HT1080 (cell line): ENCODE data around the gene TTI1. TPM values are rescaled to one million over a fixed set of nuclear protein-coding genes. Genes with fewer than 3 reads are reported as not detected.
A peak's percentile ranks its signal among the peaks of the same experiment; 100 is the strongest.

Source experiments
- DNase-seq: peaks from one replicate; pipeline ENCODE4 v3.0.0-alpha.2; 2015; ENCODE audit warnings: low read depth
- polyA plus RNA-seq, 2 experiments: library from polyadenylated mRNA; depleted of rRNA; stranded (reverse); fragments of >200 nt; gene quantifications; 2 replicates each; pipeline ENCODE4 v1.2.3, GENCODE V29; 2015
- total RNA-seq: library from RNA; depleted of rRNA; stranded (reverse); fragments of >200 nt; shearing (Covaris generic); gene quantifications from 2 replicates; pipeline ENCODE4 v1.2.3, GENCODE V29; 2014; rRNA removed

Gene TTI1
- total RNA-seq: 22.4 and 27.3 TPM in 2 replicates
- polyA plus RNA-seq (2015; cell fraction: cytosol; rRNA removed): 21.0 and 21.2 TPM in 2 replicates
- polyA plus RNA-seq (2015; cell fraction: nucleus; rRNA removed): 39.8 and 41.6 TPM in 2 replicates

- DNase-seq: peak; percentile 89
These were observed at the start of gene TTI1, which contains the start of gene RPRD1B for GRCh38 chr20:38033330-38034107. TSS of gene TTI1 (minus strand) at chr20:38033456. CDS start at chr20:38013816, 19,640 bp downstream. TSS of gene RPRD1B (plus strand) at chr20:38033746. CDS start at chr20:38033948, 202 bp downstream.

- DNase-seq: no peak
These were observed 49.6 kb upstream of the TTI1 start for GRCh38 chr20:38082894-38083293.

- no peak for DNase-seq
These were observed 48.3 kb upstream of the TTI1 start for GRCh38 chr20:38081575-38081974.

DNA sequence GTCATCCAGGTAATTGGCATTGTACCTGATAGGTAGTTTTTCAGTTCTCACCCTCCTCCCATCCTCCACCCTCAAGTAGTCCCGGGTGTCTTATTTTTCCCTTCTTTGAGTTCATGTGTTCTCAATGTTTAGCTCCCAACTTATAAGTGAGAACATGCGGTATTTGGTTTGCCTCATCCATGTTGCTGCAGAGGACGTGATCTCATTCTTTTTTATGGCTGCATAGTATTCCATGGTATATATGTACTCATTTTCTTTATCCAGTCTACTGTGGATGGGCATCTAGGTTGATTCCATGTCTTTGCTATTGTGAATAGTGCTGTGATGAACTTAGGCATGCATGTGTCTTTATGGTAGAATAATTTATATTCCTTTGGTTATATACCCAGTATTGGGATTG lies 46.1 kb upstream of the TTI1 start:
- DNase-seq: no peak

DNA sequence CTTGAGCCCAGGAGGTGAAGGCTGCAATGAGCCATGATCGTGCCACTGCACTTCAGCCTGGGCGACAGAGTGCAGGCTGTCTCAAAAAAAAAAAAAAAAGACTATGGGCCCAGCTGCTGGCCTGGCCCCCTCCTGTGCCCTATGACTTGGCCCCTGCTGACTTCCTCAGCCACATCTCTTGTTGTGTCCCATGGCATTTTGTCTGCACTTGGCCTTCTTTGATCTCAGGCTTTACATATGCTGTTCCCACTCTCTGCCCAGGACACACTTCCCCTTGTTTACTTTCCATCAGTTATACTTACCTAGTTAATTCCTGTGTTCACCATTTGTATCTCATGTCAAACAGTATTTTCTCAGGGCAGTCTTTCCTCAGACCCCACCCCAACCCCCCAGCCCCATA lies 44.8 kb upstream of the TTI1 start:
- DNase-seq: no peak

DNA sequence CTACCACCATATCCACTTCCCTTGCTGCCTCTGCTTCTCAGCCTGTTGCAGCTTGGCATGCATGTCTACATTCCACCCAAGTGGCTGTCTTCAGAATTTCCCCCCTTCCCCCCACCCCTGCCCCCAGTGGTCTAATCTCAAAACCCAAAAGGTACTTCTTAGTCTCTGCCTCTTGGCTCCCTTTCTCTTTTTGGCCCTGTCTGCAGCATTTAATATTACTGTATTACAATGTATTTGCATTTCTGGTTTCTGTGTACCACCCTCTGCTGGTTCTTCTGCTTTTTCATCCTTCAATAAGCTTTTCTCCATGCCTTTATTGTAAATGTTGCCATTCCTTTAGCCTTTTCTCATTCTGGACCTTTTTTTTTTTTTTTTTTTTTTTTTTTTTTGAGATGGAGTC lies 43.3 kb upstream of the TTI1 start:
- DNase-seq: no peak

GRCh38 chr20:38075161-38075998 lies 42.1 kb upstream of the TTI1 start:
- DNase-seq: no peak

DNA sequence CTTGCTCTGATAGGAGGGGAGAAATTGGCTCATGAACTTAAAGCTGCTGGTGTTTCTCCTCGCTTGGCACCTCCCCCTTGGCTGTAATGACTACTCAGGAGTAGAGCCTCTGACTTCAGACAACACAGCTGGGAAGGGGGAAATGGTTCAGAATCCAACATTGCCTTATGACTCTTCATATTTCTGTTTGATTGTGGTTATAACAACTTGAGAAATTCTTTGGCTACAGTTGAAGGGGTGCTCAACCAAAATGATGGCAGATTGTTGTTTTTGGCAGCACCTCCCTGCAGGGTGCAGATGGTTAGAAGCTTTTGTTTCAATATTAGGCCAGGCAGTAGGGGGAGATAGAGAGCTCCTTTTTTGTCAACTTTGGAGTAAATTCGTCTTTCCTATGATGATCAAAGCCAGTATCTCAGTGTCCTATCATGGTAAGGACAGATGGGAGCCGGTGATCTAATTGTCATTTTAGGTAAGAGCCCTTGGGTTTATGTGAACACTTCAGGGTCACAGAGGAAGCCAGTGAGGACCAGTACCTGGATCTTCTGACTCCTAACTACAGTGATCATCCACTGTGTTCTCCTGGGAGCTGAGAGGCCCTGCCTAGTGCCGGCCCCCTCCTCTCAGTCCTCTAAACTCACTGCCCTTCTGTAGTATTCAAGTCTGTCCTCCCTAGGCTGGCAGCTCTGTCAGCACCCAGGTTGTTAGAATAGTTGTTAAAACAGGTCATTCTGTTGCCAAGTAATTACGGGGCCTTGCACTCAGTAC lies 40.2 kb upstream of the TTI1 start:
- peak; percentile 78 for DNase-seq

GRCh38 chr20:38072898-38073297 lies 39.6 kb upstream of the TTI1 start:
- no peak for DNase-seq

DNA sequence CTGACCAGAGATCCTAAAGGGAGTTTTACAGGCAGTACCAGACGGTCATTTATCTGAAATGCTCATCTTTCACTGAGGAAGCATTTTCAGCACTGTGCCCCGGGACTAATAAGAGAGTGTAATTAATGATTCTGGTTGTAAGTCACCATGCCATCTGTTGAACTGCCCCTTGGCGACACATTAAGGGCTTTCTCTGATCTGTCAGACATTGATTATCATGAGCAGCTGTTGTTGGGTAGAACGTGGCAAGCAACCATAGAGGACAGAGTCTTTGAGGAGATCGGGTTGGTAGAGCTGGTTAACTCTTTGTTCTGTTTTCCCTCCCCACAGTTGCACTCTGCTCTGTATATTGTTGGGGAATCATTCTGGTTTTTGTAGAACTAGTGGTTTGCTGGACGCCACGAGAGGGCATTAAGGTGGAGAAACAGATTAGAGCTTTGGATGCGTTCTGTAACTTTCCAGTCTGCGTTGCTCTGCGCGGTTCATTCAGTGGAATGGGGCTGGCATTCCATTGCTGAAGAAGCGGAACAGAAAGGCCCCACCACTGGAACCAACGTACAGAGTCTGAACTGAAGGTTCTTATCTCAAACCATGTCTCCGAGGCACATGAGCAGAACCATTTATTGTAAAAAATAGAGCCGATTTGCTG lies 34.6 kb upstream of the TTI1 start:
- no peak for DNase-seq

- no peak for DNase-seq
These were observed 33.9 kb upstream of the TTI1 start for GRCh38 chr20:38066969-38067716.

DNA sequence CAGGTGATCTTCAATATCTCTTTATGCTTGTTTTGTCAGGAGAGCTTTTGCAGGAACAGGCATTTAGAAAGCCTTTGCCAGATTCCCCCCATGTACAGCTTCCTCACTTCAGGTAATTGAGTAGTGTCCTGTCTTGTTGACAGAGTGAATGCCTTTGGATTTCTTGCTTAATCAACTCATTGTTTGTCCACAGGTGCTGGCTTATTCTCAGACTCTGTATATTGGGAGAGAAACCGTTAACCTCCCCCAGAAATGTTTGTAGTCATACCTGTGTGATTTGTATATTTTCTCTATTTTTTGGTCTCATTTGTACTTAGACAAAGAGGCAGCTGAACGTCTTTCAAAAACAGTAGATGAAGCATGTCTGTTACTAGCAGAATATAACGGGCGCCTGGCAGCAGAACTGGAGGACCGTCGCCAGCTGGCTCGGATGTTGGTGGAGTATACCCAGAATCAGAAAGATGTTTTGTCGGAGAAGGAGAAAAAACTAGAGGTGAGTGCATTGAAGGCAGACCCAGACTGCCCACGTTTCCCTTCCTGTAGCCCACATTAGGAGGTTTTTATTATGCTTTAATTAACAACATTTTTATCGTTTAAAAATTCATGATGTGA lies 32.6 kb upstream of the TTI1 start:
- no peak for DNase-seq

DNA sequence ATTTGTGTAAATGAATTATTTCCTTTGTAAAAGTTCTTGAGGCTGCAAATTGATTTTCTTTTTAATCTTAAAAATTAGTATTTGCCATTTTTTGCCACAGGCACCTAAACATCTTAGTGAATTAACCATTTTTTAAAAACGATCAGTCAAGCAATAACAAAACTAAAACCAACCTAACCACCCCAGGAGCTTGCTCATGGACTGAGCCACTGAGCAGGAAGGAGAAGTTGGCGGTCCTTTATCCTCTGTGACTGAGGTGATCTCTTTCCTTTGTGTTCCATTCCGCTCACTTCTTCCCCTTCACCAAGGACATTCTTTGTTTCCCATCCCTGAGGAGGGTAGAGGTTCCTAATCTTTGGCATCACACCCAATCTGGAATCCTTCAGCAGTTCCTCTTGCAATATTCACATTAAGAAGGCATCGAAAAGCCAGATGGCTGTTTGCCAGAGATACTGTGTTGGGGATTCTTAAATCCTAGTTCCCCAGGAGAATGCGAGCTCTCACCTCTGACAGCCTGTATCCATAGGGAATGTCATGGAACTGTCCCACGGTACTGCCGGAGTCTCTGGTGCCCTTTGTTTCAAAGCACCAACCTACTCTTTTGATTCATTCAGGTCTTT lies 30.8 kb upstream of the TTI1 start:
- DNase-seq: no peak

- DNase-seq: no peak
These were observed 29.6 kb upstream of the TTI1 start for GRCh38 chr20:38062890-38063289.

GRCh38 chr20:38061109-38061508 lies 27.9 kb upstream of the TTI1 start:
- DNase-seq: no peak

DNA sequence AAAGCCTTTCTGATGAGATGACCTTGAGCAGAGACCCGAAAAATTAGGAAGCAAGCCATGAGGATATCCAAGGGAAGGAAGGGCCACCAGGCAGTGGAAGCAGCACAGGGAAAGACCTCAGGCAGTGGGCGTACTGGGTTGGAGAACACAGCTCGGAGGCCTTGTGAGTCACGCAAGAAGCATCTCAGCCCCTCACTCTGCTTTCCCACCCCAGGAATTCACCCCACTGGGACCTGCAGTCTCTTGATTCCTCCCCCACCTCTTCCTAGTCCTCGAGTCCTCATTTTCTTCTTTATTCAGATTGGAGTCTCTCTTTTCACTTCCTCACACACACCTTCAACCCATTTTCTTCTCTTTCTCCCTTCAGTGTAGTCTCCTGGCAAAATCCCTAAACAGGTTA lies 27.3 kb upstream of the TTI1 start:
- no peak for DNase-seq

- no peak for DNase-seq
These were observed 26.6 kb upstream of the TTI1 start for GRCh38 chr20:38059832-38060231.

GRCh38 chr20:38057351-38057972 lies 24.2 kb upstream of the TTI1 start:
- peak; percentile 66 for DNase-seq

- no peak for DNase-seq
These were observed 22.6 kb upstream of the TTI1 start for GRCh38 chr20:38055848-38056247.
